Peyer's patch (tissue), 4 donors: Measurements from ENCODE around the gene RYK. TPM values are rescaled to one million over a fixed set of nuclear protein-coding genes. Genes with fewer than 3 reads are reported as not detected.

ENCODE experiments used
- DNase-seq, 3 donors: peaks; one replicate each; pipeline ENCODE4 v3.0.0-alpha.2; 2017 to 2019
- H3K27ac ChIP-seq, 4 donors: fragments of 200-600 bp; sonication (generic); one replicate each; pipeline ENCODE4 v1.5.1; 2016 to 2019
- H3K27me3 ChIP-seq, 2 donors: fragments of 200-600 bp; sonication (generic); one replicate each; pipeline ENCODE4 v1.5.1; 2019
- H3K36me3 ChIP-seq, 3 donors: fragments of 200-600 bp; sonication (generic); one replicate each; pipeline ENCODE4 v1.5.1; 2016 to 2019
- H3K4me1 ChIP-seq, 4 donors: fragments of 200-600 bp; sonication (generic); one replicate each; pipeline ENCODE4 v1.5.1; 2016 to 2019
- H3K4me3 ChIP-seq, 4 donors: fragments of 200-600 bp; sonication (generic); 1 replicate in 3 of 4; 2 replicates in 1 of 4; pipeline ENCODE4 v1.5.1; 2016 to 2019; ENCODE audit warnings: mild to moderate bottlenecking in 1 of 4
- H3K9me3 ChIP-seq, 4 donors: fragments of 200-600 bp; sonication (generic); one replicate each; pipeline ENCODE4 v1.5.1; 2016 to 2019; ENCODE audit warnings: mild to moderate bottlenecking in 1 of 4
- CTCF ChIP-seq, 6 experiments: fragments of 450-650 bp in 4 of 6; fragments of 200-600 bp in 2 of 6; sonication (generic) in 1 of 6; IDR thresholded peaks; one replicate each; pipeline ENCODE4 v1.5.1; 2017 to 2019; ENCODE audit warnings: antibody characterized with exemption in 6 of 6, mild to moderate bottlenecking in 3 of 6, moderate library complexity in 1 of 6
- POLR2A ChIP-seq, 2 donors: fragments of 450-650 bp; IDR thresholded peaks; one replicate each; pipeline ENCODE4 v1.5.1; 2017; ENCODE audit warnings: antibody characterized with exemption in 2 of 2, mild to moderate bottlenecking in 2 of 2, moderate library complexity in 2 of 2
- total RNA-seq, 4 donors: library from RNA; depleted of rRNA; stranded (reverse); fragments of >200 nt; gene quantifications; one replicate each; pipeline ENCODE4 v1.1.0, GENCODE V29; 2016

Gene RYK
- total RNA-seq, 4 donors from 2014 or later: 24.3 to 71.4 (median 38.2) TPM

DNA sequence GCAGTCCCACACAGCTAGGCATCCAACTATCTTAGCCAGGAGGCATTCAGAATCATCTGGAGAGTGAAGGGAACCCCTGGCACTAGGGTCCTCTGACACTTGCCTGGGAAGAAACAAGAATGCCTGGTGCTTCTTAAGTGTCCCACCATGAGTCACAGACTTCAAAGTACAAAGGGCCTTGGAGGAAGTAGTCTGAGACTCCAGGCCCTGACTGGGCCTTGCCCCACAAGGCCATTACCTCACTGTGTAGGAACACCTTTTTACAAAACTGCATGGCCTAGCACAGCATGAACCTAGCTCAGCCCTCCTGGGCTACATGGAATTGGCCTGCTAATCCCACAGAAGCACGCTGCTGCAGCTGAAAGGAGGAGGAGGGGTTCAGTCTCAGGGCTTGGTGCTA lies 116.4 kb downstream of the RYK start:
- Histone ChIP-seq H3K36me3 (no peaks in the 10 kb centered on the region), H3K4me3 (no peak overlapping the region), H3K27me3 (no peaks in the 10 kb centered on the region), H3K27ac (no peak overlapping the region), H3K9me3 (no peaks in the 10 kb centered on the region), H3K4me1 (no peaks in the 10 kb centered on the region)
- no peak for TF ChIP-seq POLR2A (IDR thresholded peaks at IDR 0.05)
- no peak for TF ChIP-seq CTCF (IDR thresholded peaks at IDR 0.05)
- DNase-seq: no peak

DNA sequence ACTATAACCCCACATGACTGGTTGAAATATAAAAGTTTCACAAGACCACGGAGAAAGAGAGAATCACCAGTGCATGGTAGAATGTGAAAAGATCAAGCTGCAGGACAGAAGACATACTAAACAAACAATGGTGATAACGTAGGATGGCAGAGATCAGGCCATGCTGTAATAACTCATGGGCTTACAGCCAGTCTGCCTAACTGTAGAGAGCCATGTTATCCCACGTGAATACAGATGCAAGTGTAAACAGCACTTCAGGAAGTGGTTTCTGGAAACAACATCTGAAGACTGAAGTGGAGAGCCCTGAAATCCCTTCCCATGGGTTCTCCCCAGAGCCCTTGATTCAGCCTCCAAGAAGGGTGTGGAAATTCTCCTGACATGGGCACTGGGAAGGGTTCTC lies 117.7 kb downstream of the RYK start:
- Histone ChIP-seq H3K4me3 (no peak overlapping the region), H3K27me3 (no peaks in the 10 kb centered on the region), H3K36me3 (no peaks in the 10 kb centered on the region), H3K9me3 (no peaks in the 10 kb centered on the region), H3K4me1 (no peaks in the 10 kb centered on the region), H3K27ac (no peak overlapping the region)
- no peak for DNase-seq
- TF ChIP-seq POLR2A (IDR thresholded peaks at IDR 0.05) (no peak), CTCF (IDR thresholded peaks at IDR 0.05) (no peak)

DNA sequence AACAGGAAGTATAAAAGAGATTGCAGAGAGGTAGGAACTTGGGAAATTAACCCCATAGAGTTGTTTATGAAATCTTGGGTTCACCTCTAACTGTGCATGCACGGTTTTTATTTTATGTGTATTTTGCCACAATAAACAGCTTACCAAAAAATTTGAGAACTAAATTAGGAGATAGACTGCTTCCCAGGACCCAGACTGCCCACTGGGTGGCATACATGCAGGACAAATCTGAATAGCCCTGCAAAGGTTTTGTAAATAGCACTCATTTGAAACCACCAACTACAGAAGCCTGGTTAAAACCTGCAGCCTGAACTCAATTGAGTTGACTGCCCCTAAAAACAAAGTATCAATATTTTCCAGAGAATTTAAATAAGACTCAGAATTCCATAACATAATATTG lies 124.5 kb downstream of the RYK start:
- H3K4me3 ChIP-seq: no peak overlapping the region
- no peaks in the 10 kb centered on the region for H3K4me1 ChIP-seq
- TF ChIP-seq POLR2A (IDR thresholded peaks at IDR 0.05) (no peak), CTCF (IDR thresholded peaks at IDR 0.05) (no peak)
- H3K27ac ChIP-seq: no peak overlapping the region
- no peak for DNase-seq
- H3K27me3 ChIP-seq: no peaks in the 10 kb centered on the region
- H3K9me3 ChIP-seq: no peaks in the 10 kb centered on the region
- H3K36me3 ChIP-seq: no peaks in the 10 kb centered on the region

GRCh38 chr3:134114726-134115125 lies 135.9 kb downstream of the RYK start:
- Histone ChIP-seq H3K9me3 (no peaks in the 10 kb centered on the region), H3K27ac (no peak overlapping the region), H3K4me3 (no peak overlapping the region), H3K36me3 (no peaks in the 10 kb centered on the region), H3K27me3 (no peaks in the 10 kb centered on the region), H3K4me1 (no peaks in the 10 kb centered on the region)
- DNase-seq: no peak
- TF ChIP-seq CTCF (IDR thresholded peaks at IDR 0.05): no peak
- TF ChIP-seq POLR2A (IDR thresholded peaks at IDR 0.05): no peak

DNA sequence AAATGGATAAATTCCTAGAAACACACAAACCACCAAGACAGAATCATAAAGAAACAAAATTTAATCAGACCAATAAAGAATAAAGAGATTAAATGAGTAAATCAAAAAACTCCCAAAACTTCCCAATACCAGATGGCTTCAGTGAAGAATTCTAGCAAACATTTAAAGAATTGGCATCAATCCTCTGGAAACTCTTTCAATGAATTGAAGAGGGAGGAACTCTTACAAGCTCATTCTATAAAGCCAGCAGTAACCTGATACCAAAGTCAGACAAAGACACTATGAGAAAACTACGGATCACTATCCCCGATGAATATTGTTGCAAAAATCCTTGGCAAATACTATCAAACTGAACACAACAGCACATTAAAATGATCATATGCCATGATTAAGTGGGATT lies 139.0 kb downstream of the RYK start:
- Histone ChIP-seq H3K27me3 (no peaks in the 10 kb centered on the region), H3K36me3 (no peaks in the 10 kb centered on the region), H3K4me3 (no peak overlapping the region), H3K4me1 (no peaks in the 10 kb centered on the region), H3K9me3 (no peaks in the 10 kb centered on the region), H3K27ac (no peak overlapping the region)
- no peak for TF ChIP-seq CTCF (IDR thresholded peaks at IDR 0.05)
- TF ChIP-seq POLR2A (IDR thresholded peaks at IDR 0.05): no peak
- no peak for DNase-seq

GRCh38 chr3:134110963-134111362 lies 139.7 kb downstream of the RYK start:
- H3K27ac ChIP-seq: no peak overlapping the region
- no peak overlapping the region for H3K4me3 ChIP-seq
- TF ChIP-seq CTCF (IDR thresholded peaks at IDR 0.05): no peak
- no peak for TF ChIP-seq POLR2A (IDR thresholded peaks at IDR 0.05)
- DNase-seq: no peak
- no peaks in the 10 kb centered on the region for H3K27me3 ChIP-seq
- no peaks in the 10 kb centered on the region for H3K36me3 ChIP-seq
- no peaks in the 10 kb centered on the region for H3K9me3 ChIP-seq
- no peaks in the 10 kb centered on the region for H3K4me1 ChIP-seq
